Kidney epithelial cell (primary cell): ENCODE data around the gene KRTAP15-1. TPM values are rescaled to one million over a fixed set of nuclear protein-coding genes. Genes with fewer than 3 reads are reported as not detected.
A peak's percentile ranks its signal among the peaks of the same experiment; 100 is the strongest.

ENCODE experiments used
- DNase-seq: peaks from one replicate; pipeline ENCODE4 v3.0.0-alpha.2; 2010; ENCODE audit warnings: low read depth
- H3K27me3 ChIP-seq: 2 replicates; pipeline ENCODE4 v1.6.0; 2011; ENCODE audit warnings: low read length; ENCODE audit not compliant: control insufficient read depth, insufficient read depth
- H3K36me3 ChIP-seq: 2 replicates; pipeline ENCODE4 v1.5.1; 2011; ENCODE audit warnings: low read length; ENCODE audit not compliant: control insufficient read depth, insufficient read depth
- H3K4me3 ChIP-seq: 2 replicates; pipeline ENCODE4 v1.5.1; 2011; ENCODE audit warnings: low read depth, mild to moderate bottlenecking, control low read depth, low read length
- CTCF ChIP-seq: IDR thresholded peaks from 2 replicates; pipeline ENCODE4 v1.5.1; 2011; ENCODE audit warnings: mild to moderate bottlenecking, moderate library complexity, low read length, control low read depth, inconsistent platforms; ENCODE audit not compliant: insufficient read depth, poor library complexity, severe bottlenecking
- total RNA-seq: library from RNA; depleted of rRNA; stranded (reverse); fragments of >200 nt; gene quantifications from 2 replicates; pipeline ENCODE4 v1.2.3, GENCODE V29; 2015

The KRTAP15-1 gene
- total RNA-seq, 1 donor from 2014 or later: not detected

- Histone ChIP-seq H3K27me3 (no peaks in the 10 kb centered on the region), H3K36me3 (no peaks in the 10 kb centered on the region), H3K4me3 (no peak overlapping the region)
- no peak for TF ChIP-seq CTCF
- DNase-seq: no peak
Measured at GRCh38 chr21:30444204-30444603, 4.1 kb downstream of the KRTAP15-1 start.

GRCh38 chr21:30447056-30447455 lies 7.0 kb downstream of the KRTAP15-1 start:
- DNase-seq: no peak
- Histone ChIP-seq H3K27me3 (no peaks in the 10 kb centered on the region), H3K4me3 (no peak overlapping the region), H3K36me3 (no peaks in the 10 kb centered on the region)
- TF ChIP-seq CTCF: no peak

- Histone ChIP-seq H3K4me3 (no peak overlapping the region), H3K27me3 (no peaks in the 10 kb centered on the region), H3K36me3 (no peaks in the 10 kb centered on the region)
- no peak for DNase-seq
- no peak for TF ChIP-seq CTCF
Measured at GRCh38 chr21:30448514-30448913, 8.4 kb downstream of the KRTAP15-1 start.

GRCh38 chr21:30463713-30464112 lies 23.6 kb downstream of the KRTAP15-1 start:
- no peaks in the 10 kb centered on the region for H3K27me3 ChIP-seq
- H3K36me3 ChIP-seq: no peaks in the 10 kb centered on the region
- peak; percentile 63 for TF ChIP-seq CTCF
- H3K4me3 ChIP-seq: no peak overlapping the region
- no peak for DNase-seq

- TF ChIP-seq CTCF: no peak
- Histone ChIP-seq H3K36me3 (no peaks in the 10 kb centered on the region), H3K4me3 (no peak overlapping the region), H3K27me3 (no peaks in the 10 kb centered on the region)
- DNase-seq: no peak
Measured at GRCh38 chr21:30468900-30469714, 29.0 kb downstream of the KRTAP15-1 start.

GRCh38 chr21:30478004-30478403 lies 37.9 kb downstream of the KRTAP15-1 start:
- H3K4me3 ChIP-seq: no peak overlapping the region
- TF ChIP-seq CTCF: no peak
- H3K27me3 ChIP-seq: no peaks in the 10 kb centered on the region
- DNase-seq: no peak
- no peaks in the 10 kb centered on the region for H3K36me3 ChIP-seq
